Right atrium auricular region (tissue), 2 donors: ENCODE results near the gene FGFR2. TPM values are rescaled to one million over a fixed set of nuclear protein-coding genes. Genes with fewer than 3 reads are reported as not detected.

Experiments
- DNase-seq: peaks from one replicate; pipeline ENCODE4 v3.0.0-alpha.2; 2019; ENCODE audit warnings: low spot score
- H3K27ac ChIP-seq, 2 donors: fragments of 200-600 bp; sonication (generic); 1 replicate in 1 of 2; 2 replicates in 1 of 2; pipeline ENCODE4 v1.5.1; 2016 to 2019
- H3K27me3 ChIP-seq, 2 donors: fragments of 200-600 bp; sonication (generic); one replicate each; pipeline versions ENCODE4 v1.5.1 to v1.6.0; 2017 to 2019
- H3K36me3 ChIP-seq: fragments of 200-600 bp; sonication (generic); one replicate; pipeline ENCODE4 v1.5.1; 2016
- H3K4me1 ChIP-seq, 2 donors: fragments of 200-600 bp; sonication (generic); one replicate each; pipeline versions ENCODE4 v1.5.1 to v1.6.0; 2017 to 2019
- H3K4me3 ChIP-seq, 2 donors: fragments of 200-600 bp; sonication (generic); 1 replicate in 1 of 2; 2 replicates in 1 of 2; pipeline ENCODE4 v1.5.1; 2017 to 2019; ENCODE audit warnings: mild to moderate bottlenecking in 1 of 2, moderate library complexity in 1 of 2
- H3K9me3 ChIP-seq, 2 donors: fragments of 200-600 bp; sonication (generic); one replicate each; pipeline ENCODE4 v1.5.1; 2019
- total RNA-seq, 2 donors: library from RNA; depleted of rRNA; stranded (reverse); fragments of >200 nt; gene quantifications; one replicate each; pipeline ENCODE4 v1.1.0, GENCODE V29; 2016
- TF ChIP-seq, protein P1 (sequence below), 2 donors: fragments of 200-600 bp; sonication (generic); IDR thresholded peaks; one replicate each; pipeline ENCODE4 v1.5.1; 2019; ENCODE audit warnings: antibody characterized with exemption in 2 of 2

The FGFR2 gene
- total RNA-seq, 2 donors from 2014 or later, result 2.8 to 19.0 TPM

DNA sequence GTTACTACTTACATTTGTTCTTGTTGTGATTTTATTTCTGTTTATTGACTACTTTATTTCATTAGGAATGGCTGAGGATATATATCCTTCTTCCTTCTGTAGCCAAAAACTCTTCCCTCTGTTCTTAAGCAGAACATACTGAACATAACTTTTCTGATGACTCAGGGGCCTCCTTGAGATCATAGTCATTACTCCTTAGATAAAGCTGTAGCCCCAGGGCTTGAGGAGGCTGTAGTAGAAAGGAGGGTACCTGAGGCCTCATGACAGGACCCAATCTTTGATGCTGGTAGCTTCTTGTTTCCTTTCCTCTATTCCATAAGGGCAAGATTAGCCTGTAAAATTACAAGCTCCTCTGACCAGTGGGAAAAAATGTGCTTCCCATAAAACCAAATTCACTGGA is 41.2 kb upstream of the FGFR2 start:
- H3K36me3 ChIP-seq, result no peaks in the 10 kb centered on the region
- H3K9me3 ChIP-seq, result peaks cover 0 to 25% of the 10 kb centered on the region in 2 donors
- no peak overlapping the region for H3K4me3 ChIP-seq
- TF ChIP-seq, protein P1, sequence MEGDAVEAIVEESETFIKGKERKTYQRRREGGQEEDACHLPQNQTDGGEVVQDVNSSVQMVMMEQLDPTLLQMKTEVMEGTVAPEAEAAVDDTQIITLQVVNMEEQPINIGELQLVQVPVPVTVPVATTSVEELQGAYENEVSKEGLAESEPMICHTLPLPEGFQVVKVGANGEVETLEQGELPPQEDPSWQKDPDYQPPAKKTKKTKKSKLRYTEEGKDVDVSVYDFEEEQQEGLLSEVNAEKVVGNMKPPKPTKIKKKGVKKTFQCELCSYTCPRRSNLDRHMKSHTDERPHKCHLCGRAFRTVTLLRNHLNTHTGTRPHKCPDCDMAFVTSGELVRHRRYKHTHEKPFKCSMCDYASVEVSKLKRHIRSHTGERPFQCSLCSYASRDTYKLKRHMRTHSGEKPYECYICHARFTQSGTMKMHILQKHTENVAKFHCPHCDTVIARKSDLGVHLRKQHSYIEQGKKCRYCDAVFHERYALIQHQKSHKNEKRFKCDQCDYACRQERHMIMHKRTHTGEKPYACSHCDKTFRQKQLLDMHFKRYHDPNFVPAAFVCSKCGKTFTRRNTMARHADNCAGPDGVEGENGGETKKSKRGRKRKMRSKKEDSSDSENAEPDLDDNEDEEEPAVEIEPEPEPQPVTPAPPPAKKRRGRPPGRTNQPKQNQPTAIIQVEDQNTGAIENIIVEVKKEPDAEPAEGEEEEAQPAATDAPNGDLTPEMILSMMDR (IDR thresholded peaks at IDR 0.05), result no peak
- DNase-seq, result no peak
- no peaks in the 10 kb centered on the region for H3K27me3 ChIP-seq
- H3K4me1 ChIP-seq, result no peaks in the 10 kb centered on the region
- H3K27ac ChIP-seq, result no peak overlapping the region

GRCh38 chr10:121637437-121637836 is 39.2 kb upstream of the FGFR2 start:
- Histone ChIP-seq H3K4me1 (no peaks in the 10 kb centered on the region), H3K27ac (no peak overlapping the region), H3K9me3 (peaks cover 0 to 25% of the 10 kb centered on the region in 2 donors), H3K4me3 (no peak overlapping the region), H3K27me3 (no peaks in the 10 kb centered on the region), H3K36me3 (no peaks in the 10 kb centered on the region)
- TF ChIP-seq, protein P1 (IDR thresholded peaks at IDR 0.05), result no peak
- no peak for DNase-seq

GRCh38 chr10:121633056-121633455 is 34.8 kb upstream of the FGFR2 start:
- Histone ChIP-seq H3K27me3 (no peaks in the 10 kb centered on the region), H3K36me3 (no peaks in the 10 kb centered on the region), H3K4me1 (no peaks in the 10 kb centered on the region), H3K9me3 (peaks cover 0 to 12% of the 10 kb centered on the region in 2 donors), H3K27ac (no peak overlapping the region), H3K4me3 (no peak overlapping the region)
- TF ChIP-seq, protein P1 (IDR thresholded peaks at IDR 0.05), result no peak
- DNase-seq, result no peak

GRCh38 chr10:121631365-121632029 is 33.3 kb upstream of the FGFR2 start:
- Histone ChIP-seq H3K4me1 (no peaks in the 10 kb centered on the region), H3K27me3 (no peaks in the 10 kb centered on the region), H3K4me3 (no peak overlapping the region), H3K9me3 (no peaks in the 10 kb centered on the region), H3K27ac (no peak overlapping the region), H3K36me3 (no peaks in the 10 kb centered on the region)
- TF ChIP-seq, protein P1 (IDR thresholded peaks at IDR 0.05), result no peak
- DNase-seq, result no peak

DNA sequence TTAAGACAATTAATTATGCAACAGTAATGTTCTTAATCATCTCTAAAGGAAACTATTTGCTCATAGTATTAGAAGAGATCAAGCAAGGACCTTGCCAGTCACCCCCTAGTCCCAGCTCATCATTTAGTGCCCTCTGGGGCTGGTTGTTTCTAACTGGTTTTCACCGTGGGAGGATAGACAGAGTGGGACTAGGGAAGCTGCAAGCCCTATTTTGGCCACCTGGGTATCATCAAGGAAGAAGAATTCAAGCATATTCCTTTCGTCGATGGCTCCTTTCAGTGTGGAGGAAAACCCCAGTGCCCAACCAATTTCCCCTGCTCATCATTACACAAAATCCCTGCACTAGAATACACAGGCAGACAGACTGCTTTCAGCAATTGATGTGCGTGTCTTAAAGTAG is 30.6 kb upstream of the FGFR2 start:
- no peaks in the 10 kb centered on the region for H3K27me3 ChIP-seq
- TF ChIP-seq, protein P1 (IDR thresholded peaks at IDR 0.05), result no peak

More for the DNA sequence above, 30.6 kb upstream of the FGFR2 start:
- no peak overlapping the region for H3K27ac ChIP-seq
- no peak for DNase-seq
- no peaks in the 10 kb centered on the region for H3K36me3 ChIP-seq
- H3K4me1 ChIP-seq, result peaks cover 0 to 6% of the 10 kb centered on the region in 2 donors
- H3K4me3 ChIP-seq, result no peak overlapping the region
- H3K9me3 ChIP-seq, result no peaks in the 10 kb centered on the region
